D341Med (cell line): ENCODE measurements around the gene LEMD3.

Experiments used
- DNase-seq: peaks from one replicate; pipeline ENCODE4 v3.0.0; 2012; ENCODE audit warnings: low spot score

The LEMD3 gene

DNA sequence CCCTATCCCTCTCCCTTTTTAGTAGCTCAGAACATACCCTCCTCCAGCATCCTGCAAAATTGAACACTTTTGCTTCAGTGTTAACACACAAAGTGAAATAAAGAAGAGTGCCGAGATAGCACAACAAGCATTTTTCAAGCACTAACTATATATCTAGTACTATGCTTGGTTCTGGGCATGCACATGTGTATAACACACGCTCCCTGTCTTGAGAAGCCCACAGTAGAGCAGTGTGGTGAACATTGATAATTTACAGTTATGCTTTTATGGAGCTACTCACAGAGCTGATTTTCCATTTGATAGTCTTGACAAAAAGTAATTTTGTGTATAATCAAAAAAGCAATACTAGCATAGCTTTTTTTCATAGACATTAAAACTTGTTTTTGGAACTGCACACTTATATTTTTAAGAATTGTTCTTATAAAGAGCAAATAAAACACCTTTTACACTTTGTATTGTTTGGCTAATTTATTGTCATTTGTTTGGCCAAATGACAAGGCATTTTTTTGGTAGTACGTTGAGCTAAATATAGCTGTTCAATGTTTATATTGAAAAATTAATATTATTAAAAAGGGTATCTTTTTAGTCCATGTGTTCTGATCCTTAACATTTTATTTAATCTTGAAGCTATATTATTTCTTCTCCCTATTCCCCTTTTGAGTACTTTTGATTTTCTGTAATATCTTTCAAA, 39.7 kb downstream of the LEMD3 start:
- no peak for DNase-seq

DNA sequence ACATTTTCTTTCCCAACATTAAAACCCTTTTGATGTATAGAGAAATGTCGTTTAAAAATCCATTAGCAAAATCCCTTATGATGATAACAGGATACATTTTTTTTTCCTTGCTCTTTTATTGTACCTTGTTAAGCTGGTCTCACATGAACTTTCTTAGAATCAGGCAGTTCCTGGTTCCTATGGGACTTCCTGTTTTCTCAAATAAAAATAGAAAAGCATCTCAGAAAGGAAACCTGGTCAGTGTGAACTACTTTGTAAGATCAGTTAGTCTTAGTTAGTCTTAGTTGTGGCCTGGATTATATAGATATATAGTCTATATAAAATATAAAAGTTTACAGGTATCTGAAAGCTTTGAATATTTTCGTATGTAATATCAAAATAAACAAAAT, 40.3 kb downstream of the LEMD3 start:
- no peak for DNase-seq

DNA sequence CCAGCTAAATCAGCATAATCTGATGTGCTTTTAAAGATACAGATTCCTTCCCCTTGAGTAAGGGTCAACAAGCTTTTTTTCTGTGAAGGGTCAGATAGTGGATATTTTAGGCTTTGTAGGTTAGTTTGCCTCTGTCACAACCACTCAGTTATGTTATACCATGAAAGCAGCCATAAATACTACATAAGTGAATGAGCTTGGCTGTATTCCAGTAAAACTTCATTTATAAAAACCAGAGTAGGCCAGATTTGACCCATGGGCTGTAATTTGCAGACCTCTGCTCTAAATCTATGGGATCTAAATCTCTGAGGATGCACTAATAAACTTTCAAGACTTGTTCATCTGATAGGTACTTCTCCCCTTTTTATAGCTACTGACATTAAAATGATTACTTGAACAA, 47.7 kb downstream of the LEMD3 start:
- no peak for DNase-seq

DNA sequence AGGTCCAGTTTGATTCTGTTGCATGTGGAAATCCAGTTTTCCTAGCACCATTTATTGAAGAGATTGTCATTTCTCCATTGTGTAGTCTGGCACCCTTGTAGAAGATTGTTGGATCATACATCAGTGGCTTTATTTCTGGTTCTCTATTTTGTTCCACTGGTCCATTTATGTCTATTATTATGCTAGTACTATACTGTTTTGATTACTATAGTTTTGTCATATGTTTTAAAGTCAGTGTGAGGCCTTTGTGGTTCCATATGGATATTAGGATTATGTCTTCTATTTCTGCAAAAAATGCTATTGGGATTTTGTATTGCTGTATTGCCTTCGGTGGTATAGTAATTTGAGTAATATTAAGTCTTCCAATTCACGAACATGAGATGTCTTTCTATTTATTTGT, 51.4 kb downstream of the LEMD3 start:
- DNase-seq = no peak

DNA sequence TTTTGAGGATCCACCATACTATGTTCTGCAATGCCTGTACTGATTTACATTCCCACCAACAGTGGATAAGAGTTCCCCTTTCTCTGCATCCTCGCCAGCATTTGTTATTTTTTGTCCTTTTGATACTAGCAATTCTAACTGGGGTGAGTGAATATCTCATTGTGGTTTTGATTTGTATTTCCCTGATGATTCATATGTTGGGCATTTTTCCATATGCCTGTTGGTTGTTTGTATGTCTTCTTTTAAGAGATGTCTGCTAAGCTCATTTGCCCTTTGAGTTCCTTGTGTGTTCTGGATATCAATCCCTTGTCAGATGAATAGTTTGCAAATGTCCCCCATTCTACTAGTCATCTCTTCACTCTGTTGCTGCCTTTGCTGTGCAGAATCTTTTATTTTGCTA, 60.1 kb downstream of the LEMD3 start:
- DNase-seq = no peak

DNA sequence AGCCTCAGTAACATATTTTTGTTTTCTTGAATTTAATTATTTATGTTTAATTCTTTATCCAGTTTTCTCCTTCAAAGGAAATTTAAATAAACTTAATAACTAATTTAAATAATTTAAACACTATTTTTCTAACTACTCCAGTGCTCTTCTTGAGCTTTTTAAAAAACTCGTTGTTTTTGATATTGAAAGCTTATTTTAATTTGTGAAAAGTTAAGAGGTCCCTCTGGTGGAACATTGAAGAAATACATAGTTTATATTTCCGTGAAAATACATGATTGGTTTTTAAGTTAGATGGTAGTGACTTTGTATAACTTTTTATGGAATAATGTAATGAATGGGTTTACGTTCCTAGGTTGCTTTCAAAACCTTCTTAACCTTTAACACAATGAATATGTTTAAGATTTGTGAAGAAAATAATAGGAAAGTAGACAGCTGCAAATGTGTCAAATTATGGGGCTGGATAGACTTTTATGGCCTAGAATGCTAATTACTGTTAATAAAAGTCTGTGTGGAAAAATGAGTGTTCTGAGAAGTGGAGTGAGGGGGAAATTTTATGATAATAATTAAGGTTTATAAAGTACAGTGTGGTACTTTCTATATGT, 63.2 kb downstream of the LEMD3 start:
- DNase-seq = no peak

DNA sequence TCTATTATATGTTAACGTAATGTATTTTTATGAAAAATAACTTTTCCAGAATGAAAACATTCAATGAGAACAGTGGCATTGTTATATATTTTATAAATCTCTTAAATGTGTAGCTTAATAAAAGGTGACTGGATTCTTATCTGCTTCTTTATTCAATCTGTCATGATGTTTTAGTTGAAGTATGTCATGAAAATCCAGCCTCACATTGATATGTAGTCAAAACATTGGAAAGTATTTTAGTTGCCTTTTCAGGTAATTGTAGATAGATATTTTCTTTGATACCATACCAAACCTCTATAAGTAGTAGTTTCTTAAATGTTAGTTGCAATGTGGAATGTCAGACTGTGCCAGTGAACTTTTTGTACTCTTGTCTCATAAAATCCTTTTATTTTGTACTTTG, 67.8 kb downstream of the LEMD3 start:
- no peak for DNase-seq

DNA sequence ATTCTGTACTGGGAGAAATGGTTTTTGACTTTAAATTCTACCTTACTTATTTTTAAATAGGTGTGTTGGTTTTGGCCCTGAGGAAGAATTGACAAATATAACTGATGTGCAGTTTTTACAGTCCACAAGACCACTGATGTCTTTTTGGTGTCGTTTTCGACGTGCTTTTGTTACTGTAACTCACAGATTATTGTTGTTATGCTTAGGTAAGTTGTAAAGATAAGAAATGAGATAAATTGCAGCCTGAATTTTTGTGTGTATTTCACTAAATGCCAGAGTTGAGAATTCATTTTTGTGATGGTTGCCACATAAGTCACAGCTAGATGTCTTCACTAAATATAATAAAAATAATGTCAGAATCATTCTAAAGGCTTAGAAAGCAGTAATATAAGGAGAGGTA, 69.2 kb downstream of the LEMD3 start:
- no peak for DNase-seq

DNA sequence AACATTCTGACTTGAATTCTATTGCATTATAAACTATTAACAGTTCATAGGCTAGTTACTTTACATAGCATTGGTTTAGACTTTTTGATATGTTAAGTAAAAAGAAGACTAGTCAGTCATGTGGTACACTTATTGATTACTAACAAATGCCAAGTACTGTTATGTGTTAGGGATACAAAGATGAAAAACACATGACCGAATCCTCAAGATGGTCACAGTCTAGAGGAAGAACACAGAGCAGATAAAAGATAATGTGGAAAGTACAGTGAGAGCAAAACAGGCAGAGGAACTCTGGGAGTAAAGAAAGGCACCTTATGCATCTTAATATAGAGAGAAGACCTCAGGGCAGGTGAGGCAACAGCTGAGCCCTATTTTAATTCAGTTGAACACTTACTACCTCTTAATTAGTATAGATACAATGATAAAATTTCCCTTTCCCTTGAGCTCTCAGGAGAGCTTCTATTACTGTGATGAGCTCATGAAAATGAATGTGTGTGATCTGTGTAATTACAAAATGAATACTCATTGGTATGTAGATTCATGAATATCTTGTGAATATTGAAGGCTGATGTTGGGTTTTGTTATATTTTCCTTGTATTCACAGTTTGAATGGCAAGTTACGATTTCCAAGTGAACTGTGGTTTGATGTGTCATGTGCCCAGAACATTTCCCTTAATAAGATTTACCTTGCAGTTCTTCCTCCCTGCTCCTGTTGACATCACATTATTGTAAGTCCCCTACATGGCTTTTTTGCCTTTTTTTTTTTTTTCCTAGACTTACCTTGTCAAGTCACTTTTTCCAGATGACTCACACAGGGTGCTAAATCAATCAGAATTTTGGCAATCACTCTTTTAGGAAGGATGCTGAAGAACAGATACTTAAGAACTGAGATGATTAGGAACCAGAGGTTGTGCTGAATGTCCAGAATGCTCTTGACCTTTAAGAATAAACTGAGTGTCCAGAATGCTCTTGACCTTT, 79.6 kb downstream of the LEMD3 start:
- no peak for DNase-seq

DNA sequence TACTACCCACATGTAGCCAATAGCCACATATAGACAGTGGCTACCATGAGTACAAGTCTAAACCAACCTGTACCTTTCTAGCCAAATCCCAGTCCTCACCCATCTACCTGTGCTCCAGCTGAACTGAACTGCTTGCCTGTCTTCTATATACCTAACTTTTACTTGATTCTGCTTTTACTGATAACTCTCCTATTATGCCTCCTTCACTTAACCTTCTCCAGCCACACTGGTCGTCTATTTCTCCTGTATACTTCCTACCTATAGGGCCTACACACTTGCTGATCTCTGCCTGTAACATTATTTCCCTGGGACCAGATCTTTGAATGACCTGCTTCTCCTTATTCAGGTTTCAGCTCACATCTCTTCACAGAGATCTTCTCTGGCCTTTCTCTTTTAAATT, 83.1 kb downstream of the LEMD3 start:
- no peak for DNase-seq

DNA sequence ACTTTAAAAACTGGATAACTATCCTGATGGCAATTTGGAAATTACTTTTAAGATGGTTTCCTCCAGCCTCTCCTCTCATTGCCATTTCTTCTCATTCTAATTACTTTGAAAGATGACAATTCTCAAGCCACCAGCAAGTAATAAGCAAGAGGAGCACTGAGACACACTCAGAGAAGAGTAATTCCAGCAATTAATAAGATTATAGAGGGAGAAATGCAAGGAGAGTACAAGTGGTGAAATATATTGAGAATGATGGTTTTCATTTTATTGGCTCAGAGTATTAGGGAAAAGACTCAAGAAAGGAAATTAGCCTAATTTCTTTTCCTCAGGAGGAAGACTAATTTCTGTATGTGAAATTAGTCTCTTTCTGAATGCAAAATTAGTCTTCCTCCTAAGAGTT, 88.6 kb downstream of the LEMD3 start:
- no peak for DNase-seq

DNA sequence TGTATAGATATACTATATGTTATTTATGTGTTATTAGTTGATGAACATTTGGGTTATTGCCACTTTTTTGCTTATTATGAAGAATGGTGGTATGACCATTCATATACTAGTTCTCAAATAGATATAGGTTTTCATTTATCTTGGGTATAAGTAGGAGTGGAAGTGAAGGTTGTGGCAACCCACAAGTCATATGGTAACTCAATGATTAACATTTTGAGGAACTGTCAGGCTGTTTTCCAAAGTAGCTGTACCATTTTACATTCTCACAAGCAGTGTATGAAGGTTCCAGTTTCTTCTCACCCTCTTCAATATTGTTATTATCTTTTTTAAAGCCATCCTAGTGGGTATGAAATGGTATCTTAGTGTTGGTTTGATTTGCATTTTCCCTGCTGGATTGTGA, 90.1 kb downstream of the LEMD3 start:
- DNase-seq = no peak

DNA sequence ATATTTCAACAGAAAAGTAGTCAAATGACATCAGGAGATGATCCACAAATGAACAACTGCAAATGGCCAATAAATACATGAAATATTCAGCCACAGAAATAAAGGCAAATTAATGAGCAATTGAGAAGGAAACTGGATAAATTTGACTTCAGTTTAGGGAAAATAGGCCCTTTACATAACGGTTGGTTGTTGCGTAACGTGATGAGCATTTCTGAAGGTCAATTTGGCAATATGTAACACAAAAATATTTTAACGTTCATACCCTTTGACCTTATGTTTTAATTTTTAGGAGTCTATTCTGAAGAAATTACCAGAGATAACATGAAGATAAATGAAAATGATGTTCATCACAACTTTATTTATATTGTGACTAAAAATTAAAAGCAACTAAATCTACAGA, 94.4 kb downstream of the LEMD3 start:
- no peak for DNase-seq

DNA sequence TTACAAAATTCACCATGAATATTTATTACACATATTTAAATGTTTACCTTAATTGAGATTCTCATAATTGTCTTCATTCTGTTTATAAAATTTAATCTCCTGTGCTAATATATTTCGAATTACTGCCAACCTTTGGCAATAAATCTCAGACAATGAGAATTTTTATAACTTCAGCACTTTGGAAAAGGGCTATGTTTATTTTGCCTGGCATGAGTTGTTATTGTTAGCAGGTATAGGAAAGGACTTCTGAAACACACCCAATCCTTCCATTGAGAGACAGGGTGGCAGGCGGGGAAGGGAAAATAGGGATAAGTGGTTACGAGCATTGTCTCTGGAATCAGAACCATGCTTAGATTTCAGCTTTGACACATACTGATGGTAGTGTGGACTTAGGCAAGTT, 97.0 kb downstream of the LEMD3 start:
- no peak for DNase-seq

DNA sequence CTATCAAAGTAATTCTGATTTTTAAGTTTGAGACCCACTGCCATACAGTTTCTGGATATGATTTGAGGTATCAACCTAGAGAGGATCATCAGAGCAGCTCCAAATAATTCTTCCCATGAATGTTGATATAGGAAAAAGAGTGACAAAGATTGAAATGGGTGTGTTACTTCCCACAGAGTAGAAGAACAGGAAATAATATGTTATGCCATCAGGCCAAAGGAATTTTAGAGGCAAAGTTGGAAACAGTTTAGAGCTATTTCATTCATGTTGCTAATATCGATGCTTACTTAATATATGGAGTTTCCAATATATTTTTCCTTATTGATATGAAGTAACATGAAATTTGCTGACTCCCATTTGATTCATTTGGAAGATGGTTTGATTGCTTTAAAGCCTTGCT, 100.2 kb downstream of the LEMD3 start:
- DNase-seq = no peak

DNA sequence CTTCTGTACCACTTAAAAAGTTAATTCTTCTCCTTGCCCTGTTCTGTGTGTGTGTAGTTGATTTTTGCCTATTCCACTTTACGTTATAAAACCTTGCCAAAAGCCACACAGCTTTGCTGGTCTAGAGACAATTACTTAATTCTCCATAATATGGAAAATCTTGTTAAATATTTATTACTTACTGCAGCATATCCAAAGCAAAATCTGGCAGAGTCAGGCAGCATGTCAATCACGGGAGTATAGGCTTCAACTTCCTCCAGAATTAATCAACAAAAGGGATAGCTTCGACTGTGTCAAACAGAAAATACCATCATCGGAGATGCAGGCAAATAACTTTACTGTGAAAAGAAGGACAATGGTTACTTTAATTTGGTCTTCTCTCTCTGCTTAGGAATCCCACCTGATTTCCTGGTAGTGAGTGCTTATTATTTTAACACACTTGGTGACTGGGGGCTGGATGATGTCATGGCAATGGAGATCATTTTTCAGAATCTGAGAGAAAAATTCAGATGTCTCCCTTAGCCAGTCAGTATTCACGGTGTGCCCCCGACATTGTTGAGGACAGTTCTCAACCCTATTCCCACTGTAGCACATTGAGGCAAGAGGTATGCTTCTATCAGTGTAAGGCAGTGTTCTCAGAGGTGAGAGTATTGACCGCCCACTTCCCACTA, 105.4 kb downstream of the LEMD3 start:
- DNase-seq = no peak

DNA sequence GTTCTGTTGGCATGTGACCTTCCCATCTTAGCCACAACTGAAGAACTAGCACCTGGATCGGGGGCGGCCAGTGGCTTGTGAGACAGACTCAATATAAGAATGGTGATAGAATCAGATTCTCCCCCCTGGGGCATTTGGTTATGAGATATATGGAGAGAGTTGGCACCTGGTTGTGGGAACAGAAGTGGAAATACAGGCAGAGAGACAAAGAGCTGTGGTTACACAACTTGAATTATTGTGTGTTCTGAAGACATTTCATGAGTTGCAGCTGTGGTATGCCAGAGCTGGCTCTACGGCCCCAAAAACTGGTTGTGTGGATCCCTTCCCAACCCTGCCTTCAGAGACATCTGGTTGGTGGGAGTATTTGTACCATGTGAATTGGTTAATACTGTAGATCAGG, 106.2 kb downstream of the LEMD3 start:
- DNase-seq = no peak

DNA sequence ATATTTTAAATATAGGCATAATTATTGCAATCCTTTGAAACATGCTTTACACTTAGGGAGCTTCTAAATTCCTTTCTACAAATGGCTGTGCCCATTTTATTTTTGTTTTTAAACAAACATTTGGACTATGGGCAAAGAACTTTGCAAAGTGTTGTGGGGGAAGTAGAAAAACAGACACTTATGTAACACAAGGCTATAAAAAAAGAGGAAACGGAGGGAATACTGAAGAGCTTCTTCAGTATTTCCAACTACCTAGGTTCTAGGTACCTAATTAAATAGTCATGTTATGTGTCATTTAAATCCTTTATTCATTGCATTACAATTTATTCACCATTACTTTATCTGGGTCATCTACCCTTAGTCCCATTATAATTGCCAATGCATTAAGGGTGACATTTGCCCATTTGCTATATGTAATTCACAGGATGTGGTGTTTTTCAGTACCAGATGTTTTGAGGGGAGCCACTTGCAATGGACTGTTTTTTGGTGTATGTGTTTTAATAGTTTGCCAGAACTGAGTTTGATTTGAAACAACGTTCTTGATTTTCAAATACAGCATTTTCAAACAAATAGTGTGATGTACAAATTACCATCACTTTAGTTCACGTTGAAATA, 107.6 kb downstream of the LEMD3 start:
- no peak for DNase-seq

DNA sequence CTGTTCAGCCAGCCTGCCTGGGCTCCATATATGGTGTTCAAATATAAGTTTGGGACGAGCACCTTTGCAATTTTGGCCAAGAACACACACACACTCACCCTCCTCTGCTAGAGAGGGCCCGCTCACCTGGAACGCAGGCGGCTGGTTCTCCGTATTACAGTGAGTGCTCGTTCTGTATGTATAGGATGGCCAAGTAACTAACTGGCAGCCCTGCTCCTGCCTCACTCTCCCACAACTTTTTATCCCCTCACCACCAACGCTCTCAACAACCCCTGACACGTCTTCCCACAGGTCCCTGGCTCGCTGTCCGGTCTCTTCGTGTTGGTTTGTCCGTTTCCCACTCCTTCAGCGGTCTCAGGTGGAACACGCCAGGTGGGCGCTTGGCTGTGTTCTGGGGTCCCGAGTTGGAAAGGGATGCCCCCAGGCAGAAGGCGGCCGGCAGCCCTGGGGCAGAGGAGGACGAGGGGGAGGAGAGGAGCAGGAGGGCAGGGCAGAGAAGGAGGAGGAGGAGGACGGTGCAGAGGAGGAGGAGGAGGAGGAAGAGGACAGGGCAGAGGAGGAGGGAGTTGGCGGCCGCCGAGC, 108.7 kb downstream of the LEMD3 start:
- no peak for DNase-seq

DNA sequence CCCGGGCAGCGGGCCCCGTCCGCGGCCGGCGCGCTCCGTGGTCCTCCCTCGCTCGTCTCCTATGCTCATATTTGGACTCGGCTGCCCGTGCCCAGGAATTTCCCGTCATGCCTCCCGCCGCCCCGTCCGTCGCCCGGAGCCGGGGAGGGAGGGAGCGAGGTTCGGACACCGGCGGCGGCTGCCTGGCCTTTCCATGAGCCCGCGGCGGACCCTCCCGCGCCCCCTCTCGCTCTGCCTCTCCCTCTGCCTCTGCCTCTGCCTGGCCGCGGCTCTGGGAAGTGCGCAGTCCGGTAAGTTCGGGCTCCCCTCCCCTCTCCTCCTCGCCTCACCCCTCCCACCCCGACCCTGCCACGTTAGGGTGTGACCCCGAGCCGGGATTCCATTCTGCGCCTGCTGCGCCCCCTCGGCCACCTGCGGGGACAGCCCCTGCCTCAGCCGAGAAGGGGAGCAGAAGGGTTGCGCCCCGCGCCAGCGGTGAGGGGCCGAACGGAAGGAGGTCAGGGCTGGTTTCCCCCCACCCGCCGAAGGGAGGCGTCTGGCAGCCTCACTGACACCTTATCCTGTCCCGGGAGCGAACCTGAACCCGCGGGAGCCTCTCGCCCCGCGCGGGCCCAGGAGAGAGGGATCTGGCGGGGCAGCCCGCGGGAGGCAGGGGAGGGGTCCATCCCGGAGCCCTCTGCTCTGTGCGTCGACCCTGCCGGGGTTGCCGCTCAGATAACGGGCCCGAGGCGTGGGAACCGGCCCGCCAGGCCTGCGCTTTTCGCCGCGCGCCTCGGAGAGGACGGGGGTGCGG, 109.4 kb downstream of the LEMD3 start, which contains the start of gene MSRB3:
Gene MSRB3, plus strand, starts transcription at position 108 of the 793 bp plus-strand sequence. CDS start 29,897 bp downstream, outside the sequence.
- peak; percentile 82 for DNase-seq
